Measurements from ENCODE around the gene ANAPC2. TPM values are rescaled to one million over a fixed set of nuclear protein-coding genes. Genes with fewer than 3 reads are reported as not detected.

Gene ANAPC2
- total and polyA plus RNA-seq, 4 donors, result 9.3 to 32.6 (median 19.6) TPM

- 69% methylated on average over 14 of the region's 14 CpGs for WGBS
- H3K9ac ChIP-seq (ENCODE audit: low read depth in 1 of 2, low read length in 2 of 2), result no peak within 1 kb of the TSS
- no peaks in the 10 kb centered on the region for H3K27me3 ChIP-seq (ENCODE audit: control insufficient read depth in 4 of 4, insufficient read depth in 4 of 4, low read length in 3 of 4)
- no peak for TF ChIP-seq JUND (IDR thresholded peaks at IDR 0.05)
- no peak for TF ChIP-seq ATF3 (IDR thresholded peaks at IDR 0.05)
- no peak for TF ChIP-seq EGR1 (IDR thresholded peaks at IDR 0.05; ENCODE audit: low read depth in 2 of 2)
- H3K36me3 ChIP-seq (ENCODE audit: control insufficient read depth in 4 of 4, insufficient read depth in 3 of 4, low read depth in 1 of 4, low read length in 3 of 4), result no peaks in the 10 kb centered on the region
- DNase-seq (ENCODE audit: low spot score), result no peak
- no peaks in the 10 kb centered on the region for H3K9me3 ChIP-seq (ENCODE audit: control insufficient read depth in 4 of 4, low read length in 3 of 4)
- H3K4me3 ChIP-seq (ENCODE audit: low read depth in 1 of 3, low read length in 3 of 3), result no peak within 1 kb of the TSS
- peaks cover 0 to 4% (median 0%) of the 10 kb centered on the region in 4 donors for H3K4me1 ChIP-seq (ENCODE audit: control insufficient read depth in 4 of 4, insufficient read depth in 4 of 4, low read length in 3 of 4)
- no peak within 1 kb of the TSS for H3K27ac ChIP-seq (ENCODE audit: low read depth in 1 of 2, low read length in 2 of 2)
These were observed 42.5 kb upstream of the ANAPC2 start, which contains the start of gene SLC34A3 for GRCh38 chr9:137230705-137231371. SLC34A3 (plus strand) TSS chr9:137230901; CDS start chr9:137231703, 802 bp downstream.

- no peak for DNase-seq (ENCODE audit: low spot score)
- Histone ChIP-seq H3K36me3 (ENCODE audit: control insufficient read depth in 4 of 4, insufficient read depth in 3 of 4, low read depth in 1 of 4, low read length in 3 of 4) (no peaks in the 10 kb centered on the region), H3K9me3 (ENCODE audit: control insufficient read depth in 4 of 4, low read length in 3 of 4) (no peaks in the 10 kb centered on the region), H3K4me3 (ENCODE audit: low read depth in 1 of 3, low read length in 3 of 3) (no peak overlapping the region), H3K27me3 (ENCODE audit: control insufficient read depth in 4 of 4, insufficient read depth in 4 of 4, low read length in 3 of 4) (no peaks in the 10 kb centered on the region), H3K4me1 (ENCODE audit: control insufficient read depth in 4 of 4, insufficient read depth in 4 of 4, low read length in 3 of 4) (peaks cover 0 to 4% (median 0%) of the 10 kb centered on the region in 4 donors), H3K27ac (ENCODE audit: low read depth in 1 of 2, low read length in 2 of 2) (no peak overlapping the region), H3K9ac (ENCODE audit: low read depth in 1 of 2, low read length in 2 of 2) (no peak overlapping the region)
- TF ChIP-seq ATF3 (IDR thresholded peaks at IDR 0.05) (no peak), SP1 (IDR thresholded peaks at IDR 0.05) (no peak), FOXA1 (IDR thresholded peaks at IDR 0.05) (no peak), RXRA (IDR thresholded peaks at IDR 0.05) (no peak), CTCF (IDR thresholded peaks at IDR 0.05; ENCODE audit: low read depth, low read length, missing input control) (no peak), HNF4G (IDR thresholded peaks at IDR 0.05) (no peak), EGR1 (IDR thresholded peaks at IDR 0.05; ENCODE audit: low read depth in 2 of 2) (no peak), FOXA2 (IDR thresholded peaks at IDR 0.05) (no peak)
- WGBS, result 45% methylated on average over 31 of the region's 31 CpGs
These were observed 41.7 kb upstream of the ANAPC2 start for GRCh38 chr9:137229903-137230704.

GRCh38 chr9:137228968-137229896 is 40.9 kb upstream of the ANAPC2 start:
- Histone ChIP-seq H3K36me3 (ENCODE audit: control insufficient read depth in 4 of 4, insufficient read depth in 3 of 4, low read depth in 1 of 4, low read length in 3 of 4) (no peaks in the 10 kb centered on the region), H3K4me1 (ENCODE audit: control insufficient read depth in 4 of 4, insufficient read depth in 4 of 4, low read length in 3 of 4) (peaks cover under 1 to 4% (median under 1%) of the 10 kb centered on the region in 4 donors), H3K27me3 (ENCODE audit: control insufficient read depth in 4 of 4, insufficient read depth in 4 of 4, low read length in 3 of 4) (no peaks in the 10 kb centered on the region), H3K27ac (ENCODE audit: low read depth in 1 of 2, low read length in 2 of 2) (no peak overlapping the region), H3K9me3 (ENCODE audit: control insufficient read depth in 4 of 4, low read length in 3 of 4) (no peaks in the 10 kb centered on the region), H3K4me3 (ENCODE audit: low read depth in 1 of 3, low read length in 3 of 3) (no peak overlapping the region), H3K9ac (ENCODE audit: low read depth in 1 of 2, low read length in 2 of 2) (no peak overlapping the region)
- no peak for DNase-seq (ENCODE audit: low spot score)
- 77% methylated on average over 27 of the region's 27 CpGs for WGBS
- no peak for TF ChIP-seq HNF4A (conservative IDR thresholded peaks at IDR 0.05)
- no peak for TF ChIP-seq FOXA1 (IDR thresholded peaks at IDR 0.05)
- TF ChIP-seq CTCF (IDR thresholded peaks at IDR 0.05; ENCODE audit: low read depth, low read length, missing input control), result no peak
- TF ChIP-seq RAD21 (IDR thresholded peaks at IDR 0.05), result no peak
- no peak for TF ChIP-seq ATF3 (IDR thresholded peaks at IDR 0.05)
- TF ChIP-seq REST (IDR thresholded peaks at IDR 0.05), result no peak
- TF ChIP-seq SP1 (IDR thresholded peaks at IDR 0.05), result no peak
- TF ChIP-seq GABPA (IDR thresholded peaks at IDR 0.05 in 1 of 2, conservative IDR thresholded peaks at IDR 0.05 in 1 of 2), result no peak
- no peak for TF ChIP-seq EGR1 (IDR thresholded peaks at IDR 0.05; ENCODE audit: low read depth in 2 of 2)
- no peak for TF ChIP-seq FOXA2 (IDR thresholded peaks at IDR 0.05)
